HG03159 (cell line): ENCODE data around the gene APOLD1.
"Not testable (repeated sequence)": the region's sequence is repeated elsewhere in the genome, so short reads cannot be mapped to it uniquely, and the experiment has no call there.

Source experiments
- ATAC-seq: cut with Tn5 transposase; IDR thresholded peaks from one replicate; pipeline ENCODE4 v1.9.1; 2021; ENCODE audit warnings: mild to moderate bottlenecking, moderate library complexity; ENCODE audit not compliant: unreplicated experiment

APOLD1 gene

GRCh38 chr12:12839003-12839395 lies 53.5 kb downstream of the APOLD1 start:
- no peak for ATAC-seq

- ATAC-seq: not testable (repeated sequence)
Observed at GRCh38 chr12:12839439-12839838, 54.0 kb downstream of the APOLD1 start.

GRCh38 chr12:12839873-12840579 lies 54.6 kb downstream of the APOLD1 start:
- ATAC-seq: no peak

- ATAC-seq: no peak
Observed at GRCh38 chr12:12840580-12840899, 55.1 kb downstream of the APOLD1 start.
